Endothelial cell of umbilical vein (primary cell): ENCODE results near the gene ZCCHC14. TPM values are rescaled to one million over a fixed set of nuclear protein-coding genes. Genes with fewer than 3 reads are reported as not detected.

Source experiments
- BruUV-seq: library from RNA; stranded (reverse); fragments of 400-500 nt; replicated peaks from 2 replicates; lab custom pipeline; 2021; lab: Mats Ljungman, UMichigan
- CTCF ChIA-PET: fragments of 300-600, 350-600 bp; sonication (Branson Sonifier 250); formaldehyde crosslinking; loops from one replicate; lab custom pipeline; 2021; ENCODE audit warnings: antibody characterized with exemption, inconsistent platforms; lab: Charles Lee
- POLR2A ChIA-PET: fragments of 300-600, 350-600 bp; sonication (Branson Sonifier 250); formaldehyde crosslinking; loops from one replicate; lab custom pipeline; 2021; ENCODE audit warnings: antibody characterized with exemption, inconsistent platforms; lab: Charles Lee
- DNase-seq: peaks from one replicate; pipeline ENCODE4 v3.0.0-alpha.2; 2011; ENCODE audit warnings: low read depth, low spot score
- FAIRE-seq: peaks from 2 replicates; lab custom pipeline; 2011; peaks lifted over from hg19 to GRCh38; lab: Jason Lieb, UNC
- H2AFZ ChIP-seq: 2 replicates; pipeline ENCODE4 v1.6.0; 2012; ENCODE audit warnings: low read depth, low read length, control low read depth, inconsistent platforms
- H3K27ac ChIP-seq: 2 replicates; pipeline ENCODE4 v1.5.1; 2011; ENCODE audit warnings: low read depth, mild to moderate bottlenecking, control low read depth, low read length, moderate library complexity; ENCODE audit not compliant: insufficient read depth
- H3K27me3 ChIP-seq, 2 experiments: 2 replicates each; pipeline versions ENCODE4 v1.6.0 to v1.6.1; 2011; ENCODE audit warnings: low read length in 2 of 2, mixed read lengths in 1 of 2; ENCODE audit not compliant: control insufficient read depth in 2 of 2, insufficient read depth in 2 of 2
- H3K36me3 ChIP-seq, 2 experiments: 2 replicates in 1 of 2; 3 replicates in 1 of 2; pipeline ENCODE4 v1.5.1; 2011; ENCODE audit warnings: low read length in 2 of 2, mild to moderate bottlenecking in 1 of 2, moderate library complexity in 1 of 2; ENCODE audit not compliant: control insufficient read depth in 2 of 2, insufficient read depth in 2 of 2; ENCODE audit errors: extremely low read depth in 1 of 2
- H3K4me1 ChIP-seq: 3 replicates; pipeline ENCODE4 v1.5.1; 2011; ENCODE audit warnings: mild to moderate bottlenecking, low read length; ENCODE audit not compliant: control insufficient read depth, insufficient read depth; ENCODE audit errors: extremely low read depth
- H3K4me2 ChIP-seq: 2 replicates; pipeline ENCODE4 v1.6.1; 2011; ENCODE audit warnings: low read length, control low read depth, mixed read lengths; ENCODE audit not compliant: insufficient read depth
- H3K4me3 ChIP-seq, 3 experiments: fragments of 200-600 bp in 1 of 3; sonication (generic), shearing (Covaris generic) in 1 of 3; replicated peaks in 1 of 3; 2 replicates each; pipeline ENCODE4 v1.5.1; 2011 to 2016; ENCODE audit warnings: control low read depth in 3 of 3, low read length in 3 of 3, mild to moderate bottlenecking in 2 of 3, inconsistent platforms in 1 of 3, low read depth in 1 of 3, moderate library complexity in 1 of 3; ENCODE audit not compliant: insufficient read depth in 1 of 3
- H3K79me2 ChIP-seq: 2 replicates; pipeline ENCODE4 v1.6.0; 2012; ENCODE audit warnings: low read length, inconsistent platforms; ENCODE audit not compliant: control insufficient read depth, insufficient read depth
- H3K9ac ChIP-seq: replicated peaks from 2 replicates; pipeline ENCODE3; 2011; ENCODE audit warnings: low read length, control low read depth; ENCODE audit not compliant: insufficient read depth; ENCODE audit errors: extremely low read depth
- H3K9me1 ChIP-seq: replicated peaks from 3 replicates; pipeline ENCODE4 v1.6.0; 2011; ENCODE audit warnings: mild to moderate bottlenecking, low read length; ENCODE audit not compliant: control insufficient read depth, insufficient read depth; ENCODE audit errors: extremely low read depth
- H3K9me3 ChIP-seq: replicated peaks from 2 replicates; pipeline ENCODE4 v1.5.1; 2012; ENCODE audit warnings: low read length, inconsistent platforms; ENCODE audit not compliant: control insufficient read depth, insufficient read depth
- H4K20me1 ChIP-seq: replicated peaks from 2 replicates; pipeline ENCODE3; 2011; ENCODE audit warnings: mild to moderate bottlenecking, low read length; ENCODE audit not compliant: control insufficient read depth, insufficient read depth; ENCODE audit errors: extremely low read depth
- CTCF ChIP-seq, 2 donors: IDR thresholded peaks; 1 replicate in 1 of 2; 2 replicates in 1 of 2; pipeline ENCODE4 v1.5.1; 2011; ENCODE audit warnings: low read length in 2 of 2, mild to moderate bottlenecking in 2 of 2, moderate library complexity in 2 of 2, control low read depth in 1 of 2, inconsistent platforms in 1 of 2, low read depth in 1 of 2; ENCODE audit not compliant: insufficient read depth in 1 of 2; ENCODE audit errors: extremely low read depth in 1 of 2
- EZH2 ChIP-seq: IDR thresholded peaks from 2 replicates; pipeline ENCODE4 v1.6.1; 2012; ENCODE audit warnings: borderline replicate concordance, low read depth, mild to moderate bottlenecking, moderate library complexity, low read length, inconsistent platforms; ENCODE audit not compliant: severe bottlenecking
- FOS ChIP-seq: IDR thresholded peaks from 2 replicates; pipeline ENCODE4 v1.6.1; 2011; ENCODE audit warnings: mild to moderate bottlenecking, low read length, moderate library complexity, borderline replicate concordance; ENCODE audit not compliant: insufficient read depth
- GATA2 ChIP-seq: IDR thresholded peaks from 2 replicates; pipeline ENCODE4 v1.7.0; 2011; ENCODE audit warnings: low read depth, mild to moderate bottlenecking, moderate library complexity, mixed read lengths, low read length; ENCODE audit not compliant: insufficient read length, insufficient read depth
- JUN ChIP-seq: IDR thresholded peaks from 2 replicates; pipeline ENCODE4 v1.6.1; 2011; ENCODE audit warnings: borderline replicate concordance, low read depth; ENCODE audit not compliant: insufficient read length, insufficient read depth
- MAX ChIP-seq: IDR thresholded peaks from 2 replicates; pipeline ENCODE4 v1.6.1; 2011; ENCODE audit not compliant: insufficient read depth, insufficient read length
- MYC ChIP-seq: IDR thresholded peaks from one replicate; pipeline ENCODE4 v1.6.1; 2011; ENCODE audit warnings: mild to moderate bottlenecking, low read depth, low read length
- POLR2A ChIP-seq: IDR thresholded peaks from 2 replicates; pipeline ENCODE4 v1.6.1; 2012; ENCODE audit warnings: low read depth, mild to moderate bottlenecking, control low read depth, low read length
- POLR2AphosphoS5 ChIP-seq: IDR thresholded peaks from 2 replicates; pipeline ENCODE4 v1.6.1; 2012; ENCODE audit warnings: low read depth, mild to moderate bottlenecking, control low read depth, low read length, moderate library complexity; ENCODE audit not compliant: insufficient read depth
- dilution Hi-C: fragments of 300-500 bp; cut with MboI; formaldehyde crosslinking; loops from one replicate; pipeline ENCODE4 v1.15.0; 2019; ENCODE audit warnings: low sequenced_read_pairs; ENCODE audit not compliant: extremely low pct_ligation_motif_present
- intact Hi-C: fragments of 100-400 bp; cut with micrococcal nuclease; formaldehyde crosslinking; loops from one replicate; pipeline ENCODE4 v1.10.0; 2022
- polyA plus RNA-seq, 4 experiments: library from polyadenylated mRNA; depleted of rRNA in 3 of 4; stranded (reverse) in 3 of 4; unstranded in 1 of 4; fragments of >200 nt; gene quantifications; 2 replicates each; pipeline versions ENCODE4 v1.2.1 to v1.2.3, GENCODE V29; 2011 to 2012; ENCODE audit warnings: missing spikeins in 1 of 4
- total RNA-seq: library from RNA; stranded (reverse); gene quantifications from 2 replicates; pipeline ENCODE4 v1.2.3, GENCODE V29; 2021

The ZCCHC14 gene
- total and polyA plus RNA-seq, 2 donors (not counting 3 experiments of a cell fraction or from before 2014, with no cell fraction given), result 9.5 to 30.9 TPM

GRCh38 chr16:87536795-87537142 is 43.9 kb upstream of the ZCCHC14 start:
- Histone ChIP-seq H3K9me3 (no peaks in the 10 kb centered on the region), H3K9me1 (no peaks in the 10 kb centered on the region), H3K27me3 (peaks cover 0 to 2% of the 10 kb centered on the region in 2 experiments), H3K36me3 (no peaks in the 10 kb centered on the region), H3K4me2 (no peak overlapping the region), H4K20me1 (no peaks in the 10 kb centered on the region), H3K27ac (no peak overlapping the region), H3K4me1 (peaks cover 11% of the 10 kb centered on the region), H3K9ac (no peak overlapping the region), H3K4me3 (no peak overlapping the region), H2AFZ (no peak overlapping the region), H3K79me2 (no peaks in the 10 kb centered on the region)
- BruUV-seq, result no TSS peak
- intact Hi-C loops (no loop called here), dilution Hi-C loops (no loop called here)
- DNase-seq (no peak), FAIRE-seq (no peak)
- CTCF ChIA-PET, result no interaction called here
- no peak for TF ChIP-seq MAX
- TF ChIP-seq CTCF (IDR thresholded peaks at IDR 0.05; ENCODE audit: extremely low read depth in 1 of 2, insufficient read depth in 1 of 2, low read depth in 1 of 2, low read length in 2 of 2), result no peak
- TF ChIP-seq MYC, result no peak
- no peak for TF ChIP-seq FOS
- TF ChIP-seq EZH2, result no peak
- no peak for TF ChIP-seq POLR2AphosphoS5
- TF ChIP-seq JUN, result no peak
- TF ChIP-seq GATA2, result no peak
- no peak for TF ChIP-seq POLR2A
- POLR2A ChIA-PET, result no interaction called here
